ENCODE data around the gene BCL11A.
A peak's percentile ranks its signal among the peaks of the same experiment; 100 is the strongest.

Gene BCL11A

GRCh38 chr2:60544954-60545560 lies 8.4 kb downstream of the BCL11A start:
- no peak for TF ChIP-seq GATA1 (IDR thresholded peaks at IDR 0.05; ENCODE audit: low read depth, low read length)
- no peak for TF ChIP-seq POLR2A (IDR thresholded peaks at IDR 0.05; ENCODE audit: low read length)
- no peak for DNase-seq

GRCh38 chr2:60544062-60544461 lies 9.4 kb downstream of the BCL11A start:
- TF ChIP-seq GATA1 (IDR thresholded peaks at IDR 0.05; ENCODE audit: low read depth, low read length) (no peak), POLR2A (IDR thresholded peaks at IDR 0.05; ENCODE audit: low read length) (no peak)
- DNase-seq = no peak

GRCh38 chr2:60541056-60541651 lies 12.3 kb downstream of the BCL11A start:
- no peak for TF ChIP-seq POLR2A (IDR thresholded peaks at IDR 0.05; ENCODE audit: low read length)
- no peak for TF ChIP-seq GATA1 (IDR thresholded peaks at IDR 0.05; ENCODE audit: low read depth, low read length)
- no peak for DNase-seq

- TF ChIP-seq POLR2A (IDR thresholded peaks at IDR 0.05; ENCODE audit: low read length) (no peak), GATA1 (IDR thresholded peaks at IDR 0.05; ENCODE audit: low read depth, low read length) (no peak)
- DNase-seq = peak; percentile 13 to 43
These were observed 13.4 kb downstream of the BCL11A start for GRCh38 chr2:60540074-60540473.

- TF ChIP-seq POLR2A (IDR thresholded peaks at IDR 0.05; ENCODE audit: low read length) = no peak
- TF ChIP-seq GATA1 (IDR thresholded peaks at IDR 0.05; ENCODE audit: low read depth, low read length) = no peak
- DNase-seq = no peak
These were observed 14.3 kb downstream of the BCL11A start for GRCh38 chr2:60539140-60539539.

- TF ChIP-seq GATA1 (IDR thresholded peaks at IDR 0.05; ENCODE audit: low read depth, low read length) (no peak), POLR2A (IDR thresholded peaks at IDR 0.05; ENCODE audit: low read length) (no peak)
- DNase-seq = no peak
These were observed 15.4 kb downstream of the BCL11A start for GRCh38 chr2:60538101-60538500.

- TF ChIP-seq GATA1 (IDR thresholded peaks at IDR 0.05; ENCODE audit: low read depth, low read length) = no peak
- no peak for TF ChIP-seq POLR2A (IDR thresholded peaks at IDR 0.05; ENCODE audit: low read length)
- peak in 1 of 2 experiments; percentile 16 for DNase-seq
These were observed 16.7 kb downstream of the BCL11A start for GRCh38 chr2:60536746-60537145.

- no peak for DNase-seq
- TF ChIP-seq GATA1 (IDR thresholded peaks at IDR 0.05; ENCODE audit: low read depth, low read length) = no peak
- no peak for TF ChIP-seq POLR2A (IDR thresholded peaks at IDR 0.05; ENCODE audit: low read length)
These were observed 17.7 kb downstream of the BCL11A start for GRCh38 chr2:60535685-60536312.

- no peak for TF ChIP-seq GATA1 (IDR thresholded peaks at IDR 0.05; ENCODE audit: low read depth, low read length)
- no peak for TF ChIP-seq POLR2A (IDR thresholded peaks at IDR 0.05; ENCODE audit: low read length)
- no peak for DNase-seq
These were observed 18.4 kb downstream of the BCL11A start for GRCh38 chr2:60534892-60535684.

- DNase-seq = no peak
These were observed 19.3 kb downstream of the BCL11A start for GRCh38 chr2:60534052-60534685.

GRCh38 chr2:60533101-60534051 lies 20.1 kb downstream of the BCL11A start:
- TF ChIP-seq POLR2A (IDR thresholded peaks at IDR 0.05; ENCODE audit: low read length) = no peak
- TF ChIP-seq GATA1 (IDR thresholded peaks at IDR 0.05; ENCODE audit: low read depth, low read length) = no peak
- no peak for DNase-seq

More at GRCh38 chr2:60534052-60534685, 19.3 kb downstream of the BCL11A start:
- TF ChIP-seq GATA1 (IDR thresholded peaks at IDR 0.05; ENCODE audit: low read depth, low read length) (no peak), POLR2A (IDR thresholded peaks at IDR 0.05; ENCODE audit: low read length) (no peak)

- no peak for DNase-seq
- TF ChIP-seq GATA1 (IDR thresholded peaks at IDR 0.05; ENCODE audit: low read depth, low read length) = no peak
- no peak for TF ChIP-seq POLR2A (IDR thresholded peaks at IDR 0.05; ENCODE audit: low read length)
These were observed 21.0 kb downstream of the BCL11A start for GRCh38 chr2:60532421-60532820.

Data from erythroblast (primary cell).